GM12873 (cell line): ENCODE measurements around the gene LZTS3.
A peak's percentile ranks its signal among the peaks of the same experiment; 100 is the strongest.

Experiments used
- CTCF ChIP-seq: IDR thresholded peaks from 2 replicates; pipeline ENCODE4 v1.5.1; 2012; ENCODE audit warnings: low read depth, mild to moderate bottlenecking, moderate library complexity, low read length, control low read depth; ENCODE audit not compliant: insufficient read depth; ENCODE audit errors: missing control alignments

Gene LZTS3

GRCh38 chr20:3174442-3175261 lies 1.3 kb upstream of the LZTS3 start:
- TF ChIP-seq CTCF, result no peak

GRCh38 chr20:3173610-3174441 lies 477 bp upstream of the LZTS3 start:
- TF ChIP-seq CTCF, result peak; percentile 40

- no peak for TF ChIP-seq CTCF
These were observed 1.0 kb downstream of the LZTS3 start for GRCh38 chr20:3172126-3172932.

GRCh38 chr20:3171391-3172125 lies 1.8 kb downstream of the LZTS3 start:
- TF ChIP-seq CTCF, result no peak

GRCh38 chr20:3168829-3169590 lies 4.3 kb downstream of the LZTS3 start:
- no peak for TF ChIP-seq CTCF

- no peak for TF ChIP-seq CTCF
These were observed 5.1 kb downstream of the LZTS3 start for GRCh38 chr20:3168079-3168828.
